MM.1S (cell line): ENCODE results near the gene YY1.

Source experiments
- EZH2 ChIP-seq: fragments of 300-600 bp; sonication (generic); optimal IDR thresholded peaks from 2 replicates; pipeline ENCODE3; 2017; ENCODE audit warnings: low read depth, mild to moderate bottlenecking, antibody characterized with exemption, low read length, mixed read lengths
- TF ChIP-seq, protein P1 (sequence below): fragments of 300-600 bp; sonication (generic); IDR thresholded peaks from 2 replicates; pipeline ENCODE4 v1.5.1; 2016; ENCODE audit warnings: antibody characterized with exemption, low read length, mixed read lengths

DNA sequence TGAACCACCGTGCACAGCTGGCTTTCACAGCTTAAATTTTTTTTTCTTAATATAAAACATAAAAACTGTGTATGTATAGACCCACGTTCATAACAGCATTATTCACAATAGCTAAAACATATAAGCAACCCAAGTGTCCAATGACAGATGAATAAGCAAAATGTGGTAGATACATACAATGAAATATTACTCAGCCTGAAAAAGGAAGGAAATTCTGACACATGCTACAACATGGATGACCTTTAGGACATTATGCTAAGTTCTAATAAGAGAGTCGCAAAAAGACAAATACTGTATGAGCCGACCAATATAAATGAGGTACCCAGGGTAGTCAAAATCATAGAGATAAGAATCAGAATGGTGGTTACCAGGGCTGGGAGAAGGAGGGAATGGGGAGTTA is 13.8 kb upstream of the YY1 start:
- no peak for TF ChIP-seq EZH2
- TF ChIP-seq, protein P1, sequence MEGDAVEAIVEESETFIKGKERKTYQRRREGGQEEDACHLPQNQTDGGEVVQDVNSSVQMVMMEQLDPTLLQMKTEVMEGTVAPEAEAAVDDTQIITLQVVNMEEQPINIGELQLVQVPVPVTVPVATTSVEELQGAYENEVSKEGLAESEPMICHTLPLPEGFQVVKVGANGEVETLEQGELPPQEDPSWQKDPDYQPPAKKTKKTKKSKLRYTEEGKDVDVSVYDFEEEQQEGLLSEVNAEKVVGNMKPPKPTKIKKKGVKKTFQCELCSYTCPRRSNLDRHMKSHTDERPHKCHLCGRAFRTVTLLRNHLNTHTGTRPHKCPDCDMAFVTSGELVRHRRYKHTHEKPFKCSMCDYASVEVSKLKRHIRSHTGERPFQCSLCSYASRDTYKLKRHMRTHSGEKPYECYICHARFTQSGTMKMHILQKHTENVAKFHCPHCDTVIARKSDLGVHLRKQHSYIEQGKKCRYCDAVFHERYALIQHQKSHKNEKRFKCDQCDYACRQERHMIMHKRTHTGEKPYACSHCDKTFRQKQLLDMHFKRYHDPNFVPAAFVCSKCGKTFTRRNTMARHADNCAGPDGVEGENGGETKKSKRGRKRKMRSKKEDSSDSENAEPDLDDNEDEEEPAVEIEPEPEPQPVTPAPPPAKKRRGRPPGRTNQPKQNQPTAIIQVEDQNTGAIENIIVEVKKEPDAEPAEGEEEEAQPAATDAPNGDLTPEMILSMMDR: no peak
